Hypothalamus (tissue), 51 donors: ENCODE measurements around the gene CRKL.

Source experiments
- DNase-seq, 51 donors: peaks; one replicate each; lab custom pipeline; 2025; lab: John Stamatoyannopoulos, UW

Gene CRKL

GRCh38 chr22:20993304-20994127 is 76.3 kb downstream of the CRKL start:
- no peak for DNase-seq

- no peak for DNase-seq
Measured at GRCh38 chr22:20994128-20994901, 77.1 kb downstream of the CRKL start.

GRCh38 chr22:20994902-20995241 is 77.7 kb downstream of the CRKL start:
- DNase-seq, result no peak

- no peak for DNase-seq
Measured at GRCh38 chr22:20995329-20996030, 78.3 kb downstream of the CRKL start.

- DNase-seq, result no peak
Measured at GRCh38 chr22:20996031-20996410, 78.8 kb downstream of the CRKL start.

DNA sequence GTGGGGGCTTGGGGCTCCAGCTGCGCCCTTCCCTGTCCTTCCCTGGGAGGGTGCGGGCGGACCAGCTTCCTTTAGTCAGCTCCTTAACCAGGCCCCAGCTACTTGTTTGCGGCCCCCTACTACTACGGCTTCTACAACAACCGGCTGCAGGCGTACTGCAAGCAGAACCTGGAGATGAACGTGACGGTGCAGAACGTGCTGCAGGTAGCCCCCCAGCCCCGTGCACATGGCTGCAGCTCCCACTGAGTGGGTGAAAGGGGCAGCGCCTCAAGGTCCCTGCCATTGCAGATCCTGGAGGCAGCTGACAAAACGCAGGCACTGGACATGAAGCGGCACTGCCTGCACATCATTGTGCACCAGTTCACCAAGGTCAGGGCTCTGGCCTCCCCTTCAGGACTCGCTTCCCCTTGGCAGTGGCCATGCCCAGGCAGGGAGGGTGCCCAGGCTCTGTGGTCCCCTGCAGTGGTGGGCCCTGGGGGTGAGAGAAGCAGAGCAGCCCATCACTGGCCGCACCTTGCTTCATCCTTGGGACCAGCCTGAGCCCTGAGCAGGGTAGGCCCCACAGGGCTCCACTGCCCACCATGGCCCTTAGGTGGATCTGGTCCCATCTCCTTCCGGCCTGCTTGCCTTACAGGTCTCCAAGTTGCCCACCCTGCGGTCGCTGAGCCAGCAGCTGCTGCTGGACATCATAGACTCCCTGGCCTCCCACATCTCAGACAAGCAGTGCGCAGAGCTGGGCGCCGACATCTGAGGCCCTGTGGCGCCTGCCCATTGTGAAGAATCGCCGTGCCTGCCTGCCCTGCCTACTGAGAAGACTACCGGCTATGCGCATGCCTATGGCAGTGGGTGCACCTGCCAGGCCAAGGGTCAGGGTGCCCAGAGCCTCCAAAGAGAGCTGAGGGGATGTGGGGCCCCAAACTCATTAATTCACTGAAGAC is 79.7 kb downstream of the CRKL start:
- DNase-seq, result no peak

- DNase-seq, result no peak
Measured at GRCh38 chr22:20997536-20998257, 80.5 kb downstream of the CRKL start.

DNA sequence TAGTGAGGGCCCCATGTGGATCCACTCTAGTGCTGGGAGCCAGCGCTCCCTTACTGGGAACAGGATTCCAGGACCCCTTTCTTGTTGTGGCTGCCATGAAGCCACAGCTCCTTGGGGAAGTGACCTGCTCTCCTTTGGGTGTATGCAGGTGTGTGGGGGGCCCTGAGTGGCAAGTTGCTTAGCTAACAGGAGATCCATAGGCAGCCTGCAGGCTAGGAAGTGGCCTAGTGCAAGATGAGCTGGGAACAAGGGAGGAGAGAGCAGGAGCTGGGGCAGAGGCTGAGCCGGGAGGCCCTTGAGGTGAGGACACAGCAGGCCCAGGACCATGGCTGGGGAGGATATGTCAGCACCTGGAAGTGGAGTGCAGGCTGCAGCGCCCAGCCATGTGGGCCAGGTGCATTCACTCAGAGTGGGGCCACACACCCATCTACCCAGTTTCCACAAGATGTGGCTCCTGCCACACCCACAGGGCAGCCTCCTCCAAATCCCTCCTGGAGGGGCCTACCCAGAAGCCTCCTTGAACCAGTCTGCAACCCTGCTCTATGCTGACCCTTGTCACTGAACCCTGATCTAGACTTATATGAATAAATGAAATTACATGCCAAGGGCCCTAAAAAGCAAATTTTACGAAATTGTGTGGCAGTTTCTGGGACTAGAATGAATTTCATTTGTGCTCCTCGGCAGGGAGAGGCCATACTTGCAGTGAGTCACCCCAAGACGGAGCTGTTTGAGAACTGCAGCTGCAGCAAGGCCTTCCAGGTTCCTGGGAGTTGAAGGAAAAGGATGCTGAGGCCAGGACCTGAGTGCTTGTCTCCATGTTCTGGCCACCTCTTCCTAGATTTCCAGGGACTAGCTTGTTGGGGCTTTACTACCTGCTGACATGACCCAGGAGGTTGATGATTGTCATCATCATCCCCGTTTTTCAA is 81.5 kb downstream of the CRKL start:
- no peak for DNase-seq

DNA sequence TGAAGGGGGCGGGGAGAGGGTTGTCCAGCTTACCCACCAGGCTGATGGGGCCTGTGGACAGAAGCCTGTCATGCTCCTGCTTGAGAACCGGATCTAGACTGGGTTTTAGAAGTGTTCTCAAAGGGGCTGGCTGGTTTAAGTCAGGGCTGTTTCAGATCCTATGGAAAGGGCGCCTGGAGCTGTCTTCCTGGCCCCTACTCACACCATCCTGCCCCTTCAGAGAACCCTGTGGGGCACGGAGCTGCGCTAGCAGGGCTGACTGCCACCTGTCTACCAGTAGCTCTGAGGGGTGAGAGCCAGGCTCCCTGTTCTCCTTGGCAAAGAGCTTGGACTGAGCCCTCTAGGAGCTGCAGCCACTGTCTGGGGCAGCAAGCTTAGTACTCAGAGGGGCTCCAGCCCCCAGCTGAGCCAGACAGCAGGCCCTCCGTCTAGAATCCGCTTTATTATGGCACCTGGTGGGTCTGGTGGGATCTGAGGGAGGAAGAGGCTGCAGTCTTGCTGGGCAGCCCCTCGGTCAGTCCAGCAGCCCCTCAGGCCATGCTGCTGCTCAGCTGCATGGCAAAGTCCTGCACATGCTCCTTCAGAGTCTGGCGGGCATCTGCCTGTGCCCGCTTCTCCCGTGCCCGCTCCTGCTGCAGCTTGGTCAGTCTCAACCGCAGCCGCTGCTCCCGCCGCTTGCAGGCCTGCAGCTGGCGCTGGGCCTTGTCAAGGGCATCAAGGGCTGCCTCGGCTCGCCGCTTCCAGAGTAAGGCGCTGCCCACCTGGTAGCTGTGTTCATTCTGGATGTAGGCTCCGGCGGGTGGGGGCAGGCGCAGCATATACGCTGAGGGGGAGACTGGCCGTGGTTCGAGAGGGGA is 82.4 kb downstream of the CRKL start:
- no peak for DNase-seq

DNA sequence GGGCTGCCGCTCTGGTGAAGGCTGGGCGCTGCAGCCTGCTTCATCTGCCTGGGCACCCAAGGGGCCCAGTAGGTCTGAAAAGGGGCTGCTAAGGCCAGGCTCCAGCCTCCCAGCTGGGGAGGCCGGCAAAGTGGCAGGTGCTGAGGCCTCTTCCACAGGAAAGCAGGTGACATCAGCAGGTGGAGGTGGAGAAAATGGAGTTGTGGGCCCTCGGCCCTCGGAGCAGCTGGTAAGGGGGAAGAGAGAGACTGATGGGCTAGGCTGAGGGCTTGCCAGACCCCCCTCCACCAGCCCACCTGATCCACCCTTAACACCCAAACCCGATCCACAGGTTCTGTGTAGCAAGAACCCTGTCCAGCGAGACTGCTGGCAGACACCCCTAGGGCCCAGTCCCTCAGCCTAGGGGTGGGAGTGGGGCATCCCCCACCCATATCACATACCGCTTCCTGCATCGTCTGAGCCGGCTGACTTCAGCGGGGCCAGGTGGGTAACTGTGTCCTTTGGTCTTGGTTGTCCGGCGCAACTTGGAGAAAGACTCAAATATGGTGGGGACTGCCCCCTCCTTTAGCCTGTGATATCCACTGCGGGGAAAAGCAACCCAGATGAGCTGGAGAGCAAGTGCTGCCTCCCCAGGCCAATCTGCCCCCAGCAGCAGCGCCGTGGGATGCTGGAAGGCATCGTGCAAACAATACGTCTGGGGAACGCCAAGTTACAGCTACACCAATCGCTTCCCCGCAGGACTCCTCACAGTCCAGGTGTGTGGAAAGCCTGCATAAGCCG is 83.2 kb downstream of the CRKL start:
- DNase-seq, result no peak

GRCh38 chr22:21000987-21001600 is 83.9 kb downstream of the CRKL start:
- peak in 3 of 51 donors; percentile 52 to 62 (median 55) for DNase-seq

DNA sequence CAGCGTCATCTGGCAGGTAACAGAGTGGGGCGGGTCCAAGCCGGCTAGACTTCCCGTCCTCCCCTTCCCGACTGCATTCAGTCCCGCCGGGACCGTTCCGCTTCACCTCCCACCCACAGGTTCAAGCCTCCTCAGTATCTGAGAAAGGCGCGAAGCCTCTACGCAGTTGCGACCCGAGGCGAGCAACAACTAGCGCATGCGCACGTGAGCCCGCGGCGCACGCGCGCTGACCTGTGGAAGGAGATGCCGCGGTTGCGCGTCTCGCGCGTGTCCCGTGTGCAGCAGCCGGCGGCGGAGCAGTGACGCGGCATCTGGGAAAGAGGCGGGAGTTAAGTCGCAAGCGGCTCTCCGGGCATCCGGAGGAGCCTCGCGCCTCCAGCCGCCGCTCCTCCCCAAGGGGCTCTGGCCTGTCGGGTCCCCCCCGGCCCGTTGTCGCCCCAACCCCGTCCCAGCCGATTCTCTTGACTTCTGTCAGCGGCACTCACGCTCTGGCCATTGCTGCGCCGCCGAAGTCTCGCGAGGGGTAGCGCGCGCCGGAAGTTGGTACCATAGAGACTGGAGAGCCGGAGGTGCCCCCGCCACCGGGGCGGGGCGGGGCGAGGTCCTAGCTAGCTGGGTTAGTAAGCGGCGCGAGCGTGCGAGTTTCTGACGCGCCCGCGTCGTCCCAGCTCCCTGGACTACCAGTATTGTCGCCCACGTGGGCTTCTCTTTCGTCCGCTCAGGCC is 84.6 kb downstream of the CRKL start, which contains the start of gene THAP7:
TSS of gene THAP7 (minus strand) at position 518 of the 725 bp plus-strand sequence. CDS start at position 311, 207 bp downstream.
- peak; percentile 78 to 99 (median 94) for DNase-seq
